Osteoblast (primary cell): ENCODE data around the gene GREB1. TPM values are rescaled to one million over a fixed set of nuclear protein-coding genes. Genes with fewer than 3 reads are reported as not detected.
A peak's percentile ranks its signal among the peaks of the same experiment; 100 is the strongest.

Source experiments
- DNase-seq: peaks from one replicate; pipeline ENCODE4 v3.0.0; 2011; ENCODE audit warnings: low spot score, mixed read lengths; ENCODE audit not compliant: insufficient read length; ENCODE audit errors: missing footprints
- H2AFZ ChIP-seq: 2 replicates; pipeline ENCODE4 v1.6.0; 2011; ENCODE audit warnings: mild to moderate bottlenecking, low read length
- H3K27ac ChIP-seq: 2 replicates; pipeline ENCODE4 v1.5.1; 2011; ENCODE audit warnings: mild to moderate bottlenecking, low read depth, low read length, moderate library complexity
- H3K27me3 ChIP-seq: 2 replicates; pipeline ENCODE4 v1.6.0; 2012; ENCODE audit warnings: mild to moderate bottlenecking, control low read depth, inconsistent platforms, low read length, moderate library complexity; ENCODE audit not compliant: insufficient read depth
- H3K36me3 ChIP-seq: 2 replicates; pipeline ENCODE4 v1.5.1; 2011; ENCODE audit warnings: mild to moderate bottlenecking, low read length, control low read depth, moderate library complexity; ENCODE audit not compliant: insufficient read depth
- H3K4me1 ChIP-seq: 2 replicates; pipeline ENCODE4 v1.5.1; 2011; ENCODE audit warnings: mild to moderate bottlenecking, low read length, control low read depth, moderate library complexity; ENCODE audit not compliant: insufficient read depth
- H3K4me2 ChIP-seq: 2 replicates; pipeline ENCODE4 v1.6.0; 2011; ENCODE audit warnings: mild to moderate bottlenecking, low read length; ENCODE audit not compliant: insufficient read depth
- H3K4me3 ChIP-seq: fragments of 200-600 bp; sonication (generic); 3 replicates; pipeline ENCODE4 v1.5.1; 2012; ENCODE audit warnings: mild to moderate bottlenecking, low read length, inconsistent platforms; ENCODE audit not compliant: insufficient read depth
- H3K79me2 ChIP-seq: 2 replicates; pipeline ENCODE4 v1.6.0; 2012; ENCODE audit warnings: mild to moderate bottlenecking, low read length, control low read depth, inconsistent platforms; ENCODE audit not compliant: insufficient read depth
- H3K9me3 ChIP-seq: 2 replicates; pipeline ENCODE4 v1.5.1; 2011; ENCODE audit warnings: low read depth, low read length, control low read depth
- H4K20me1 ChIP-seq: 2 replicates; pipeline ENCODE4 v1.6.0; 2012; ENCODE audit warnings: mild to moderate bottlenecking, low read length, control low read depth; ENCODE audit not compliant: insufficient read depth
- CTCF ChIP-seq: IDR thresholded peaks from 2 replicates; pipeline ENCODE4 v1.5.1; 2011; ENCODE audit warnings: mild to moderate bottlenecking, low read depth, low read length, moderate library complexity; ENCODE audit errors: extremely low read depth
- total RNA-seq: library from RNA; depleted of rRNA; stranded (reverse); fragments of >200 nt; gene quantifications from 2 replicates; pipeline ENCODE4 v1.2.3, GENCODE V29; 2012

GREB1 gene
- total RNA-seq, 1 donor: 1.1 TPM

GRCh38 chr2:11629215-11629614 is 95.4 kb downstream of the GREB1 start:
- no peak for TF ChIP-seq CTCF
- no peaks in the 10 kb centered on the region for H3K4me1 ChIP-seq
- DNase-seq: no peak
- no peak overlapping the region for H3K4me2 ChIP-seq
- peaks cover 3% of the 10 kb centered on the region for H3K9me3 ChIP-seq
- H3K4me3 ChIP-seq: no peak overlapping the region
- no peak overlapping the region for H2AFZ ChIP-seq
- H3K27ac ChIP-seq: no peak overlapping the region
- no peaks in the 10 kb centered on the region for H4K20me1 ChIP-seq
- no peaks in the 10 kb centered on the region for H3K27me3 ChIP-seq
- H3K79me2 ChIP-seq: no peaks in the 10 kb centered on the region
- no peaks in the 10 kb centered on the region for H3K36me3 ChIP-seq

- Histone ChIP-seq H3K4me1 (no peaks in the 10 kb centered on the region), H4K20me1 (no peaks in the 10 kb centered on the region), H3K27me3 (no peaks in the 10 kb centered on the region), H3K36me3 (no peaks in the 10 kb centered on the region), H3K4me2 (no peak overlapping the region), H2AFZ (no peak overlapping the region), H3K4me3 (no peak overlapping the region), H3K9me3 (peaks cover 3% of the 10 kb centered on the region), H3K79me2 (no peaks in the 10 kb centered on the region), H3K27ac (no peak overlapping the region)
- no peak for DNase-seq
- no peak for TF ChIP-seq CTCF
Observed at GRCh38 chr2:11629851-11630250, 96.0 kb downstream of the GREB1 start.

- TF ChIP-seq CTCF: no peak
- Histone ChIP-seq H3K4me2 (no peak overlapping the region), H3K27ac (no peak overlapping the region), H3K4me1 (no peaks in the 10 kb centered on the region), H3K9me3 (peaks cover 3% of the 10 kb centered on the region), H3K36me3 (no peaks in the 10 kb centered on the region), H3K4me3 (no peak overlapping the region), H3K79me2 (no peaks in the 10 kb centered on the region), H4K20me1 (no peaks in the 10 kb centered on the region), H2AFZ (no peak overlapping the region), H3K27me3 (no peaks in the 10 kb centered on the region)
- DNase-seq: no peak
Observed at GRCh38 chr2:11630855-11631254, 97.0 kb downstream of the GREB1 start.

- Histone ChIP-seq H3K4me2 (no peak overlapping the region), H3K9me3 (peaks cover 3% of the 10 kb centered on the region), H3K4me1 (no peaks in the 10 kb centered on the region), H3K27ac (no peak overlapping the region), H3K79me2 (no peaks in the 10 kb centered on the region), H3K36me3 (no peaks in the 10 kb centered on the region), H4K20me1 (no peaks in the 10 kb centered on the region), H3K27me3 (no peaks in the 10 kb centered on the region), H2AFZ (no peak overlapping the region), H3K4me3 (no peak overlapping the region)
- peak; percentile 44 for DNase-seq
- TF ChIP-seq CTCF: no peak
Observed at GRCh38 chr2:11631462-11631861, 97.6 kb downstream of the GREB1 start.
